ENCODE data around the gene PGBD5.

DNA sequence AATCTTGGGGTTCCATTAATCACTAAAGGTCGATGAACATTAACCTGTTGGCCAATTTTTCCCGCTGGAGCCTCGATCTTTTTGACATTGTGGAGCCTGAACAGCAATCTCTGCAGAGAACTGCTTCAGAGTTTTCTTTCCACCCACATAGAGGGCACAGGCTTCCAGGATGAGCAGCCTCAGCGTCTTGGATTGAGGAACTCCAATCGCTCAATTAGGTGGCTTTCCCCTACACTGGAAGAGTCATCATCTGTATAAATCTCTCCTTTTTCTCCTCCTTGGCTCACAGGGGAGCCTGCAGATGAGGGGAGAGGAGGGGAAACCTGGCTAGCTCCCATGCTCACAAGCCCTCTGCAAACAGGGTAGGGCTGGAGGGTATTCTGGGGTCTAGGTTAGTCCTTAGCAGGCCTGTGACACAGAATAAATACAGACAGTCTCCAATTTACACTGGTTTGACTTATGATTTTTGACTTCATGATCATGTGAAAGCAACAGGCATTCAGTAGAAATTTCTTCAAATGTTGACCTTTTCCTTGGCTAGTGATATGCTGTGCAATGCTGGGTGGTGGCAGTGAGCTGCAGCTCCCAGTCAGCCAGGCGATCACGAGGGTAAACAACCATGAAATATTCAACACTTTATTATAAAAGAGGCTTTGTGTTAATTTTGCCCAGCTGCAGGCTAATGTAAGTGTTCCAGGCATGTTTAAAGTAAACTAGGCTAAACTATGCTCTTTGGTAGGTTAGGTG lies 80.8 kb downstream of the PGBD5 start:
- TF ChIP-seq POLR2AphosphoS5 (IDR thresholded peaks at IDR 0.05) (no peak), POLR2A (IDR thresholded peaks at IDR 0.05) (no peak)

Data from transverse colon (tissue), 3 donors.